HG02840 (cell line): ENCODE measurements around the gene DLK1.

ENCODE experiments used
- ATAC-seq: cut with Tn5 transposase; IDR thresholded peaks from one replicate; pipeline ENCODE4 v1.9.1; 2021; ENCODE audit warnings: mild to moderate bottlenecking, moderate library complexity, moderate number of reproducible peaks; ENCODE audit not compliant: unreplicated experiment, low FRiP score

Gene DLK1

DNA sequence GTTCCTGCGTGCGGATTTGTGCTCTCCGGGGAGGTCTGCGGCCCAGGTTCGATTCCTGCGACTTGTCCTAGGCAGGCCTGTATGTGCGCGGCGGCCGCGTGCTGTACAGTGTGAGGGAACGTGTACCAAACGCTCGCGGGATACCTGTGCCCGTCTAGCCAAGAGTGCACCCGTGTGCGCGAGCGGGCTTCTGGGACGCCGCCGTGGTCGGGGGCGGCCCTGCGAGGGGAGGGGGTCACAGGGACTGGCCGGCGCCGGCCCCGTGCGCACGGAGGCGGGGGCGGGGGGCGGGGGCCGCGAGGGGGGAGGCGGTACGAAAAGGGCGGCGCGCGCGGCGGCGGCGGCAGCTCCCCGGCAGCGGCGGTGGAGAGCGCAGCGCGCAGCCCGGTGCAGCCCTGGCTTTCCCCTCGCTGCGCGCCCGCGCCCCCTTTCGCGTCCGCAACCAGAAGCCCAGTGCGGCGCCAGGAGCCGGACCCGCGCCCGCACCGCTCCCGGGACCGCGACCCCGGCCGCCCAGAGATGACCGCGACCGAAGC lies at the start of gene DLK1:
TSS of gene DLK1 (plus strand) at position 343 of the 536 bp plus-strand sequence. CDS start at position 520, 177 bp downstream.
- no peak for ATAC-seq

DNA sequence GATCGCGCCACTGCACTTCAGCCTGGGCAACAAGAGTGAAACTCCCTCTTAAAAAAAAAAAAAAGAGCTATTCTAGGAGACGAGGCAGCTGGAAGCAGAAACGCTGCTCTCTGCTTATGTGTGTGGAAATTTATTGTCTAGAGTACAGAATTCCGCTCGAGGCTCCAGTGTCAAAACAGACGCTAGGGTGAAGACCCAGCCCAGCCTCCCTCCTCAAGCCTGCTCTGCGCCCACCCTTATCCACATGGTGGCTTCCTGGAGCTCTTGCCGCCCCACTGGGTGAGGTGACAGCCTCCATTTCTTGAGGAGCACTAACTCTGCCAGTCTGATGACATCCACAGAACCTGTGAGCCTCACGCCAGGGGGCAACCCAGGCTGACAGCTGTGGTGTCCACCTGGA lies 49.5 kb upstream of the DLK1 start:
- ATAC-seq: no peak

DNA sequence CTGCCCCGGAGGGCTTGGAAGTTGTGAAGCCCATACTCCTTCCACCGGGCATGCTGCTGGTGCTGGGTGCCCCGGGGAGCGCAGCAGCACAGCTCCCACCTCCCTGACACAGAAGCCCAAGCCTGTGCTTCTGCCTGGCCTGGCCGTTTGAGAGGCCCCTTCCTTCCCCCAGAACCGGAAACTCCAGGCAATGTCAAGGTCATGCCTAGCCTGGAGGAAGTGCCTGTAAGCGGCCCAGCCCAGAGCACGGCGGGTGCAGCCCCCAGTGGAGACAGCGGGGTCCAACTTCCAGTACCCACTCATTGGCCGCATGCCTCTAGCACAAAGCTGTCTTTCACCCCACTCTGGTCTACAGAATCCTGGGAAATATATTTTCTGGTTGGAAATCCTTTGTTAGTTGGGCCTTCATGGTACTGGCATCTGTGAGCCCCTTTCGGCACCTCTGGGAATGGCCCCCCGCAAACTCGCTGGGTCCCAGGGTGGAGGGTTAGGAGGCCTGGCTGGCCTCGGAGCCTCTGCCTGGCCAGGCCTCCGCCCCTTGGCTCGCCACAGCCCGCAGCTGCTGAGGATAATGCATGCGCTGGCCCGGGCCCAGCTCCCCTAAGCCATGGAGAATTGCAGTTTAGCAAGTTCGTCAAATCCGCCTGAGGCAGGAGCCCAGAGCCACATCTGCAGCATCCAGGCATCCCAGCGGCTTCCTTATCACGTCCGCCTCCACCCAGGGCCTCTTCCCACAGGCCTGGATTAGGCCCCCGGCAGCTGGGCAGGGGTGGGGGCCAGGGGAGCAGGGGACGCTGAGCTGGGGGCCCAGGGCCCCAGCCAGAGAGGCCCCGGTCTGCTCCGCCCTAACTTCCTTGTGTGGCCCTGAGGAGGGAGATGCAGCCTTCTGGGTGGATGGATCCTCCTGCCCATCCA lies 48.9 kb upstream of the DLK1 start:
- no peak for ATAC-seq

DNA sequence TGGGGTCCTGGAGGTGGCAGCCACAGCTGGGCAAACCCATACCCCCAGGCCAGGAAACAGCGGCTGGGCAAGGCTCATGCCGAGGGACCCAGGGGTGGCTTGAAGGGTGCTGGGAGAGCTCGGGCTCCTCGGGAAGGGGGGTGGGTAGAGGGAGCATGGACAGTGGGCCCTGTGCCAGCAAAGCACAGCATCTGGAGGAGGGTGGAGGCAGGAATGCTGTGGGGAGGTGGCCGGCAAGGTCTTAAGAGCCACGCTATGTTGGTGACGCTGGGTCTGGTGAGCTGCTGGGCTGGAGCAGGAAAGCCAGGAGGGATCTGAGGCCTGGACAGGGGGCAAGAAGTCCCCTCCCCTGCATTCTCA lies 48.2 kb upstream of the DLK1 start:
- ATAC-seq: no peak

DNA sequence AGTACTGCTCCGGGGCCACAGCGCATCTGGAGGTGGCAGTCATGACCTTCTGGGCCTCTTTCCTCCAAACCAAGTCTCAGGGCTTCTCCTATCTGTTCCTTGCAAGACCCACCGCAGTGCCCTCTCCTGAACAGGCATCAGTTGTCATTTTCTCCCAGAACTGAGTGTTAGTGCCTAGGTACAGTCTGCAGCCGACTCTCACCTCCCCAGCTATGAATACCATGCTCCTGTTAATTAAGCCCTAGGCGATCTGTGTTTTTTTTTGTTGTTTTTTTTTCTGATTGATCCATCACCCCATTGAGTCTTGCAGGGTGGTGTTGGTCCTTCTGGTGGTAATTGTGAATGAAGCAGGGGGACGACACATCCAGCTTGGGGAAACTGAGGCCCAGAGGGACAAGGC lies 47.5 kb upstream of the DLK1 start:
- ATAC-seq: no peak

DNA sequence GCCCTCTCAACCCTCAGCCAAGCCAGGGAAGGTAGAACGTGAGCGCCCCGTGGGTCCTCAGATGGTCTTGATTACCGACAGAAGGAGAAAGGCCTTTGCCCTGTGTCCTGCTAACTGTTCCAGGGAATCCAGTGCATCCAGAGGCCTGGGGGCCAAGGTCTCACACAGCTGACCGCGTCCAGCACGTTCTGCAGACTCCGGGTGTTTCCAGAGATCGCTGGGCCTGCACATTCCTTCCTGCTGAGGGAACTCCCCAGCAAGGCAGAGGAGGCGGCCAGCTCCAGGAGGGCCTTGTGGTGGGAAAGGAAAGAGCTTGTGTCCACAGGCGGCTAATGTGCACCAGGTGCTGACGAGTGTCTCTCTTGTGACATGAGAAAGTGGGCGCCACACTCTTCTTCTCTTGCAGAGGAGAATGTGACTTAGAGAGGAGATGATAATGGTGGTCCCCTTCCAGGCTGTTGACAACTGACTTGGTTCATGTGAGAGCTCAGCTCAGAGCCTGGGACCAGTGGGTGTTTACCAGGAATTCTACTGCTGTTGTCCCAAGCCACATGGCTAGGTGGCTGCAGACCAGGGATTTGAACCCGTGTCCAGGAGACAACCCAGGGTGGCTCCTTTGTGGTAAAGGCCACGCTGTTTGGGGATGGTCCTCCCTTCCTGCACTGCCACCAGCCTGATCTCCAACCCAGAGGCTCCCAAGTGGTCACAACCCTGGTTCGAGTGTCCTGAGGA lies 46.8 kb upstream of the DLK1 start:
- ATAC-seq: no peak

DNA sequence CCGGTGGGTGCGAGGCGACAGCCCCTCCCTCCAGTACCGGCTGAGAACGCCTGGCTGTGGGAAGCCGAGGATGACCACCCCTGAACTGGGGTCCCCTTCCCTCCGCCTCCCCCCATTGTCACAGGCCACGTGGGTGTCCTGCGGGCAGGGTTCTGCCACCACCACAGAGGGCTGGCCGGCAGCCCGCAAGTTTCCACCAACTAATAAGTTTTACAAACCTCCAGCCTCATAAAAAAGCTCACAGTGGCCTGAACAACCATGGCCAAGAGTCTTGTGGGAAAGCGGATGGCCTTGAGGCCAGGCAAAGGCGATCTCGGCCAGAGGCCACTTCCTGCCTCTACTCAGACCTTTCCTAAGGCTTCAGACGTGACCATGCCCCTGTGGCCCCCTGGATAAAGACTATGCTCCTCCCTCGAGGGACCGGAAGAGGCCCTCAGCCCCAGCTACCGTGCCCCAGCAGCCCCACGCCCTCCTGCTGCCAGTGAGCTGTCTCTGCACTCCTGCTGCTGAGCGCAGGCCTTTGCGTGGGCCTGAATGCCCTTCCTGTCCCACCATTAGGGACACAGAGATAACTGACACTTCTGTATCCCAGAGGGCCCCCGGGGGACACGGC lies 46.1 kb upstream of the DLK1 start:
- ATAC-seq: no peak

DNA sequence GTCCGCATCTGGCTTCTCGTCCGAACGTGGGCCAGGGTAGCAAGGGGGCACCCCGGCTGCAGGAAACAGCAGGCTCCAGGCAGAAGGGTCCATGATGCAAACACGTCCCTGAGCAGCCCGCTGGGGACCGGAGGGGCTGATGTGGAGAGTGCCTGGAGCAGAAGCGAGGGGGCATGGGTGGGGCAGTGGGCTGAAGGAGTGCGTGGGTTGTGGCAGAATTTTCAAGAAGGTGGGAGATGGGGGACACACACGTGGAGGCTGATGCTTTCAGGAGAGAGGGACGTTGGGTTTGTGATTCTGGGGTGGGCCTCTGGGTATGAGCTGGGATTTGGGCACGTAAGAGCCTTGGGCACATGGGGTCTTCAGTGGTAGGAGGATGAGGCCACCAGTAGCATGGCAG lies 45.6 kb upstream of the DLK1 start:
- ATAC-seq: no peak

DNA sequence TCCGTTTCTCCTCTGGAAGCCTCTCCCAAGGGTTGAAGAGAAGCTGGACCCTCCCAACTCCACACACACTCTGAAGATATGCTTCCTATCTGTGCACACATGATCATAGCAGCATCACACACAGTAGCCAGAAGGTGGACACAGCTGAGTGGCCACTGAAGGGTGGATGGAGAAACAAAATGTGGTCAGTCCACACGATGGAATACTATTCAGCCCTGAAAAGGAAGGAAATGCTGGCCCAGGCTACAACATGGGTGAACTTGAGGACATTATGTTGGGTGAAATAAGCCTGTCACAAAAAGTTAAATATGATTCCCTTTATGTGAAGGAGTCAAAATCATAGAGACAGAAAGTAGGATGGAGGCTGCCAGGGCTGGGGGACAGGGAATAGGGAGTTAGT lies 43.9 kb upstream of the DLK1 start:
- ATAC-seq: no peak

DNA sequence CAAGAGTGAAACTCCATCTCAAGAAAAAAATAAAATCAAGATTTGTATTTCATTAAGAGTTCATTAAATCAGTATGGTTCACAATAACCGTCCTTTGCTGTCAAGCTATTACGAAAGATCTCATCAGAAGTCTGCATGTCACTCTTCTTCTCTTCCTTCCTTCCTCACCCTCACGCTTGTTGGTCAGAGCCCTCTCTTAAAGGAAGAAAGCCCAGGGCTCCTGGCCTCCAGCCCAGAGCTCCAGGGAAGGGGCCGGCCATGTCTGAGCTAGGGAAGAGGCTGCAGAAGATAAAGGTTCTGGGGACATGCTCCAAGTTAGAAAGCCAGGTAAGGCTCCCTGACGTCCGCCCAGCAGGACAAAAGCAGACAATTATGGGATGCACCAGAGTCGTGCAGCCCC lies 43.1 kb upstream of the DLK1 start:
- no peak for ATAC-seq

DNA sequence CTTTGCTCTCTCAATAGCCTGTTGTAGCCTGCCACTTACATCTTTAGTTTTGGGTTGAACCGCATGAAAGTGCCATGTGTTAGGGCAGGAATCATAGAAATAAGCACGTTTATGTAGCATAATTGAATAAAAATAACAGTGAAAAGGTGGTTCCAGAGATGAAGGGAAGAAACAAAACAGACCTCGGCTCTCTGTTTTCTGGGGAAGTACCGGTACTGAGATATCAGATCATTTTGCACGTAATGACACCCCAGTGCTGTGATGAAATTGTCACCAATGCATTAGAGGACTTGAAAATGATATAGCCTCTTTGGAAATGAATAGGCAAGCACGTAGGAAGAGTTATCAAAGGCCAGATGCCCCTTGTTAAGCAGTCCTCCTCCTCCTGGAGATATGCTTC lies 42.5 kb upstream of the DLK1 start:
- ATAC-seq: no peak

DNA sequence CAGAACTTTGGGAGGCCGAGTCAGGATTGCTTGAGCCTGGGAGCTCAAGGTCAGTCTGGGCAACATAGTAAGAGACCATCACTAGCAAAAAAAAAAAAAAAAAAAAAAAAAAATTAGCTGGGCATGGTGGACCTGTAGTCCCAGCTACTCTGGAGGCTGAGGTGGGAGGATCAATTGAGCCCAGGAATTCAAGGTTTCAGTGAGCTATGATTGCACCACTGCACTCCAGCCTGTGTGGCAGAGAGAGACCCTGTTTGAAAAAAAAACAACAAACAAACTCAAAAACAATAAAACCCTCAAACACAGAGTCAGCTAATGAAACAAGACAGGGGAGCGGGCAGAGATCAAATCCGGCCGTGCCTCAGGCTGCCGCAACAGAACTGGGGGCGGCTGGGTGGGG lies 41.7 kb upstream of the DLK1 start:
- ATAC-seq: no peak

DNA sequence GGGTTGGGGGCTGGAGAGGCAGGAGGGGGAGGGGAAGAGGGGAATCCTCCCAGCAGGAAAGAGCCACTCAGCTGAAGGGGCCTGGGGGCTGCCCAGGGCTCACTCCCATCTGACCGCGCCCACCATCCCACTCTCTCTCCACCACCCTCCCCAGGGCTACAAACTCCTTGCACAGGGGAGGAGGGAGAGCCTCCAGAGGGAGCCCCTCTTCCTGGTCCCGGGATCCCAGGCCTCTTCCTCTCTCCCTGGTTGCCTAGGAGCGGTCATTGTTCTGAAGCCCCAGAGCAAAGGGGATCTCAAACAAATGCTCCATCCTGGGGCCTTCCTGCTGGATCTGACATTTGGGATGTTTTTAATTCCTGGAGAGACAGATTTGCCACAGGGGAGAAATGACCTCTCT lies 39.8 kb upstream of the DLK1 start:
- ATAC-seq: no peak

DNA sequence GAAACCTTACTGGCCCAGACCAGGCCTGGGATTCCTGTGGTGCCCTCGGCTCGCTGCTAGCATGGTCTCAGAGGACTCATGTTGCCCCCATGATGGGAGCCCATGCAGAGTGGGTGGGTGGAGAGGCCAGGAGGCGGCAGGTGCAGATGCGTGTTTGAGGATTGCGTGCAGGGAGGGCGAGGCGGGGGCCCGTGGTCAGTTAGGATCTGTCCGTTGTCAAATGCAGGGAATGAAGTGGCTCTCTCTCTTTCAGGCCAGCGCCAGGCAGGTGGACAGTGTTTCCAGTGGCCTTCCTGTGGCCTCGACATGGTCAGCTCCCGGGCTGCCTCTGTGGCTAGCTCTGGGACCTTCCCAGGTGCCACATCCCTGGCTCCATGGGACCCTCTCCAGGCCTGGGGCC lies 39.3 kb upstream of the DLK1 start:
- ATAC-seq: no peak

DNA sequence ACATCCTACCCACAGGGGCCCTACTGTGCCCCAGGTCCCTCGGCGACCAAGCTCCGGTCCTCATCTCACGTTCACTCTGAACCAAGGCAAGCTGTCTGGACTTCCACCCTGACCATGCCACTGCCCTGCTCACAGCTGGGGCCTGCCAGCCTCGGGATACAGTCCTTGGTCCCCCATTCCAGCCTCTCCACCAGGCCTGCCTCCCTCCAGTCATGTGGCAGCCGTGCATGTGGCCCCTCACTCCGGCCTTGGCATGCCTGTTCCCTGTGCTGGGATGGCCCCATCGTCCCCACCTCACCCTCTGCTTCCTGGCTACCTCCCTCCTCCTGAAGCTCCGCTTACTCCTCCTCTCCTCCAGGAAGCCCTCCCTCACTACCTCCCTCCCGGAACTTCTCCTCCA lies 38.6 kb upstream of the DLK1 start:
- ATAC-seq: no peak

DNA sequence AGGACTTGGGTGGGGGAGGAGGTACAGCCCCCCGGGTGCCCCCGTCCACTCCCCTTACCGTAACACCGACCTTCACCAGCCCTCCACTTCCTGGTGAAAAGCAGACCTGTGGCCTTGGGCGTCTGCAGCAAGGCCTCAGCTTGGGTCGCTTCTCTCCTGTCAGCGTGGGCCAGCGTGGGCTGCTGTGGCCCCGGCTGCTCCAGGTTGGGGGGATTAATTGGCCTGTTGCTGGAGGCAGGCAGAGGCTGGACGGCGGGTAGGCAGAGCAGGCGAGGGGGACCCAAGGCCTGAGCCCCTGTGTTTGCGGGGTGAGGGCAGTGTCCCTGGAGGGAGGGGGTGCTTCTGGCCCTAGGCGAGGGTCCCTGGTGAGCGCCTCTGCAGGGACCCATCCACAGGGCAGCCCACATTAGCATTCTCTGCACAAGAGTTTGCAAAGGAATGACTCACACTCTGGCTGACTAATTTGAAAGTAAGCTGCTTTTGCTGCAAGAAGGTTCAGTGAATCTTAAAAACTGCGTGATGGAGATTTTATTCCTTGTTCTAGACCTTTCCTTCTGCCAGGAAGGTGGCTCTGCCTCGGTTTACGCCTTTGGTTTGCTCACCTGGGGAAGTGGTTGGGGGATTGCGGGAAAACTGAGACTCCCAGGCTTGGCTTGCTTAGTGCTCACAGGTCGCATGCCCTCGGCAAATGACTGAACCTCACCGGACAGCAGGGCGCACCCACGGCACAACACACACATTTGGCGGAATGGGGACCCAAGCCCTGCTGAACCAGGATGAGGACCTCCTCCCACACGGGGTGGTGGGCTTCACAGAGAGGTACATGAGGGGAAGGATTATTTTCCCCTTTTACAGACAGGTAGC lies 37.9 kb upstream of the DLK1 start:
- no peak for ATAC-seq

DNA sequence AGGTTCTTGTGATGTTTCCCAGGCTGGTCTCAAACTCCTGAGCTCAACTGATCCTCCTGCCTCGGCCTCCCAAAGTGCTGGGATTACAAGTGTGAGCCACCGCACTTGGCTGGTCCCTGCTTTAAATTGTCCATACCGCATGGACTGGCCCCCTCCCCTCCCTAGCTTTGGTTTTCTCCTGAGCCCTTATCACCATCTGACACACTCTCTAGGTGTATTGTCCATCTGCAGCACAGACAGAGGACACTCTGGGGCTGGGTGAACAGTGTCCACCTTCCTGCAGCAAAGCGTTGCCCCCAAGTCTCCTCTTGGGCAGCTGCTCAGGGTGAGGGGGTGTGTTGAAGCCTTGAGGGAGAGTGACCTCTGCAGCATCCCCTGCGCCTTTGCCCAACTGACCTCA lies 36.0 kb upstream of the DLK1 start:
- no peak for ATAC-seq

DNA sequence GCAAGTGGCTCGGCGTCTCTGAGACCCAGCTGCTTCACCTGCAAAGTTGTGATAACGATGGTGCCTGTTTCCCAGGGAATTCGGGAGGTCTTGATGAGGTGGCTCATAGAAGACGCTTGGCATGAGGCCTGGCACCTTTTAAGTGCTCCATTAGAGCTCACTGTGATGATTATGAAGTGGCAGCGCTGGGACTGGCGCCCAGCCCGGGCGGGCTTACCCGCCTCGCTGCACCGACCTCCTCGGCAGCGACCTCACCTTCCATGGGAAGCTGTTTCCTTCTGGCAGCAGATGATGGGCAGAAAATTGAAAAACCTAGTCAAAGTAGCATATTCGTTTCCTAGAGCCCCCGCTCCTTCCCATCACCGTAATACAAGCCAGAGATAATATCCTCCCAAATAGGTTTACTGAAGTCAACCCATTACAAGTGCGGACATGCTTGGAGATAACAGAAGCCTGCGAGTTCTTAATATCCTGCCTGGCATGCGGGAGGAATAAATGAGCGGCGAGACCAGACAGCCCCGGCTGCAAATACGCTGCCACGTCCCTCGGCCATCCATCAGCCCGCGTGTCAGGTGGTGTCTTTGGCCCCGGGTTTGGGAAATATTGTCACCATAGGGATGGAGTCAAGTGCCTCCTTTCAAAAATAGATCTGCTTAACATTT lies 35.2 kb upstream of the DLK1 start:
- ATAC-seq: no peak

DNA sequence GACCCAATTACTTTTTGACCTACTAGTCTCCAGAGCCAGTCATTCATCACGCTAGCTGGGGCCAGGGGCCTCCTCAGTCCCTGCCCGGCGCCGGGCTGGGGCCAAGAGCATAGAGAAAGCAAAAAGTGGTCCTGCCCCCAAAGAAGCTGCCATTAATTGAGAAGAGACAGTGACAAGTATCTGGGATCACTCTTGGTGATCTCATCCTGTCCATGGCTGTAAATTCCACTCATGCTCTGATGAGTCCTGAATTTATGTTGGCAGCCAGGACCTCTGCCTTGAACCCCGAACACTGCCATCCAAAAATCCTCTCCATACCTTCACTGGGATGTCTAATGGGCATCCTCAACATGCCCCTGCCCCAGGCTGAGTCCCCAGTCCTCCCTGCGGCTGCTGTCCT lies 34.4 kb upstream of the DLK1 start:
- no peak for ATAC-seq
